ENCODE results near the gene CKAP5.

DNA sequence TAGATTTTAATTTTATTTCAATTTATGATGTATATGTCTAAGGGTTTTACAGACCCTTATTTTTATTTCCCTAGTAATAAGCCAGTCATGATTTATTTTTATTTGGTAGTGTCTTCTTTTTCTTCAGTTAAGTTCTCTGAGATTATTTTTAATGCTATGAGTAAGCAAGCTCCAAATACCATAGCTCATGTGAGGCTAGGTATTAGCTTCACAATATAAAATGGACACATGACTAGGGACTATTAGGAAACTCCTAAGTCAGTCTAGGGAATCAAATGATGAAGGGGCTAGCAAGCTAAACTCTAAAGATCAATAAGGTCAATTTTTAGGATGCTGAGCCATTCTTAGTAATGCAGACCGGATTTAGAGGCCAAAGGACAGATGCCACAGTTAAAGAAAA lies 45.9 kb downstream of the CKAP5 start:
- no peak for TF ChIP-seq POLR2AphosphoS5 (IDR thresholded peaks at IDR 0.05)
- TF ChIP-seq, protein P1, sequence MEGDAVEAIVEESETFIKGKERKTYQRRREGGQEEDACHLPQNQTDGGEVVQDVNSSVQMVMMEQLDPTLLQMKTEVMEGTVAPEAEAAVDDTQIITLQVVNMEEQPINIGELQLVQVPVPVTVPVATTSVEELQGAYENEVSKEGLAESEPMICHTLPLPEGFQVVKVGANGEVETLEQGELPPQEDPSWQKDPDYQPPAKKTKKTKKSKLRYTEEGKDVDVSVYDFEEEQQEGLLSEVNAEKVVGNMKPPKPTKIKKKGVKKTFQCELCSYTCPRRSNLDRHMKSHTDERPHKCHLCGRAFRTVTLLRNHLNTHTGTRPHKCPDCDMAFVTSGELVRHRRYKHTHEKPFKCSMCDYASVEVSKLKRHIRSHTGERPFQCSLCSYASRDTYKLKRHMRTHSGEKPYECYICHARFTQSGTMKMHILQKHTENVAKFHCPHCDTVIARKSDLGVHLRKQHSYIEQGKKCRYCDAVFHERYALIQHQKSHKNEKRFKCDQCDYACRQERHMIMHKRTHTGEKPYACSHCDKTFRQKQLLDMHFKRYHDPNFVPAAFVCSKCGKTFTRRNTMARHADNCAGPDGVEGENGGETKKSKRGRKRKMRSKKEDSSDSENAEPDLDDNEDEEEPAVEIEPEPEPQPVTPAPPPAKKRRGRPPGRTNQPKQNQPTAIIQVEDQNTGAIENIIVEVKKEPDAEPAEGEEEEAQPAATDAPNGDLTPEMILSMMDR (IDR thresholded peaks at IDR 0.05), result no peak
